Right renal cortex interstitium (tissue), 3 donors: Measurements from ENCODE around the gene ZNF485. TPM values are rescaled to one million over a fixed set of nuclear protein-coding genes. Genes with fewer than 3 reads are reported as not detected.

ENCODE experiments used
- DNase-seq, 3 donors: peaks; one replicate each; pipeline ENCODE4 v3.0.0-alpha.2; 2013; ENCODE audit warnings: low read depth in 3 of 3, low spot score in 2 of 3
- polyA plus RNA-seq, 3 donors: library from polyadenylated mRNA; unstranded; fragments of 120-200 nt; gene quantifications; one replicate each; pipeline ENCODE4 v1.2.1, GENCODE V29; 2013; ENCODE audit not compliant: insufficient read length in 3 of 3

ZNF485 gene
- polyA plus RNA-seq, 3 donors = 4.8 to 5.1 (median 4.9) TPM

- DNase-seq = no peak
These were observed 60.3 kb downstream of the ZNF485 start for GRCh38 chr10:43666552-43666951.

GRCh38 chr10:43667317-43667731 lies 61.1 kb downstream of the ZNF485 start:
- DNase-seq = no peak

Other genes starting within 250 kb of the ZNF485 start
- gene FXYD4, start 234.8 kb upstream of the ZNF485 start, polyA plus RNA-seq = under 1 TPM in 1 of 3 donors, not detected in 2; 0.71 TPM
- gene HNRNPF, start 197.3 kb upstream of the ZNF485 start, polyA plus RNA-seq = 100 to 1,000 TPM; 217 to 226 (median 224) TPM
- 10 to 100 TPM; 10.7 to 11.9 (median 11.6) TPM for gene ZNF487, start 169.3 kb upstream of the ZNF485 start, polyA plus RNA-seq
- gene ZNF239, start 31.8 kb upstream of the ZNF485 start, polyA plus RNA-seq = 10 to 100 TPM; 13.3 to 13.9 (median 13.6) TPM
- gene ZNF32, start 42.4 kb downstream of the ZNF485 start, polyA plus RNA-seq = 10 to 100 TPM; 76.3 to 78.0 (median 77.5) TPM